GM12892 (cell line): ENCODE results near the gene TMEM134.

ENCODE experiments used
- POLR2A ChIP-seq: IDR thresholded peaks from 2 replicates; pipeline ENCODE4 v1.6.1; 2011; ENCODE audit warnings: low read depth, low read length, control low read depth
- POLR2AphosphoS5 ChIP-seq: IDR thresholded peaks from 2 replicates; pipeline ENCODE4 v1.6.1; 2011; ENCODE audit warnings: low read depth, low read length, control low read depth
- TAF1 ChIP-seq: IDR thresholded peaks from 2 replicates; pipeline ENCODE4 v1.6.1; 2011; ENCODE audit warnings: low read depth, mild to moderate bottlenecking, control low read depth, low read length, borderline replicate concordance

DNA sequence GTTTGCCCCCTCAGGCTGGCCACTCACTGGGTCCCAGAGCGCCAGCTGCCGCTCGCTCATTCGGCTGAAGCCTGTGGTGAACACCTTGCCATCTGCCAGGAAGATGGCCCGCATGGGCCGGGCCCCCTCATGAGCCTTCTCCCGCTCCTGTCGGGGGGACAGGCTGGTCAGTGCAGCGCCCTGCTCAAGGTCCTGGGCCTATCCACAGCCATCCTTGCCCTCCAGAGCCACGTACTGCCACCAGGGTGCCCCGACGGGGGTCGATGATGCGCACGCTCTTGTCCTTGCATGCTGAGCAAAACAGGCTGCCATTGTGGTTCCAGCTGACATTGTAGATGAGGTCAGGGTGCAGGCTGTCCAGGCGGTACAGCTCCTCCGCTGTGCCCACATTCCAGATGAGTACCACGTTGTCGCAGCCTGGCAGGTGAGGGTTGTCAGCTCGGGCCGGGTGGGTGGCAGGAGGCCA, 27.9 kb downstream of the TMEM134 start:
- TF ChIP-seq POLR2AphosphoS5 (no peak), POLR2A (no peak), TAF1 (no peak)
